ENCODE results near the gene OPTC. TPM values are rescaled to one million over a fixed set of nuclear protein-coding genes. Genes with fewer than 3 reads are reported as not detected.

OPTC gene
- total RNA-seq, 1 donor from 2014 or later: 0.36 TPM

GRCh38 chr1:203453616-203454015 is 40.3 kb upstream of the OPTC start:
- peaks cover 64% of the 10 kb centered on the region for H3K4me1 Mint-ChIP-seq (ENCODE audit: unreplicated experiment)
- no peak for TF ChIP-seq CTCF (IDR thresholded peaks at IDR 0.05; ENCODE audit: unreplicated experiment)
- H3K27me3 Mint-ChIP-seq (ENCODE audit: unreplicated experiment): peaks cover 6% of the 10 kb centered on the region

GRCh38 chr1:203454986-203455471 is 38.9 kb upstream of the OPTC start:
- Mint-ChIP-seq H3K4me3 (ENCODE audit: unreplicated experiment) (no peak overlapping the region), H3K9me3 (ENCODE audit: unreplicated experiment) (no peaks in the 10 kb centered on the region), H3K36me3 (ENCODE audit: low read depth, unreplicated experiment) (no peaks in the 10 kb centered on the region), H3K27ac (ENCODE audit: unreplicated experiment) (no peak overlapping the region), H3K27me3 (ENCODE audit: unreplicated experiment) (peaks cover 6% of the 10 kb centered on the region), H3K4me1 (ENCODE audit: unreplicated experiment) (peaks cover 54% of the 10 kb centered on the region)
- TF ChIP-seq CTCF (IDR thresholded peaks at IDR 0.05; ENCODE audit: unreplicated experiment): no peak
- DNase-seq (ENCODE audit: low spot score): no peak

More at GRCh38 chr1:203453616-203454015, 40.3 kb upstream of the OPTC start:
- Mint-ChIP-seq H3K4me3 (ENCODE audit: unreplicated experiment) (no peak overlapping the region), H3K27ac (ENCODE audit: unreplicated experiment) (no peak overlapping the region), H3K9me3 (ENCODE audit: unreplicated experiment) (no peaks in the 10 kb centered on the region), H3K36me3 (ENCODE audit: low read depth, unreplicated experiment) (no peaks in the 10 kb centered on the region)
- DNase-seq (ENCODE audit: low spot score): no peak

DNA sequence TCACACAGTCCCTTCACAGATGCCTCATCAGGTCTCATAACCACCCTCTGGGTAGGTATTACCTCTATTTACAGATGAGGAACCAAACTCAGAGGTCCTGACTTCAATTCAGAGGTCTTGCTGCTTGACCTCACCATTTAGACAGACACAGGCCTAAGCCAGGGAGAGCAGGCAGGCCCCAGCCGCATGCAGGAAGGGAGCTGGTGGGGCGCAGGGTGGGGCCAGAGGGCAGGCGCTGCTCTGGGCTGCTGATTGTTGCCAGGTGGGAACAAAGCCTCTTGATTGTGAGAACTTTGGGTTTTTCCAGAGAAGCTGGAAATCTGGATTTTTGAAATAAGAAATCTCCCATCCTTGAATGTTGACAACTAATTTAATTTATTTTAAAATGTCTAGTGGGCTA is 38.2 kb upstream of the OPTC start:
- Mint-ChIP-seq H3K27ac (ENCODE audit: unreplicated experiment) (no peak overlapping the region), H3K4me3 (ENCODE audit: unreplicated experiment) (no peak overlapping the region), H3K36me3 (ENCODE audit: low read depth, unreplicated experiment) (no peaks in the 10 kb centered on the region), H3K9me3 (ENCODE audit: unreplicated experiment) (no peaks in the 10 kb centered on the region), H3K27me3 (ENCODE audit: unreplicated experiment) (peaks cover 3% of the 10 kb centered on the region), H3K4me1 (ENCODE audit: unreplicated experiment) (peaks cover 49% of the 10 kb centered on the region)
- no peak for TF ChIP-seq CTCF (IDR thresholded peaks at IDR 0.05; ENCODE audit: unreplicated experiment)
- DNase-seq (ENCODE audit: low spot score): no peak

DNA sequence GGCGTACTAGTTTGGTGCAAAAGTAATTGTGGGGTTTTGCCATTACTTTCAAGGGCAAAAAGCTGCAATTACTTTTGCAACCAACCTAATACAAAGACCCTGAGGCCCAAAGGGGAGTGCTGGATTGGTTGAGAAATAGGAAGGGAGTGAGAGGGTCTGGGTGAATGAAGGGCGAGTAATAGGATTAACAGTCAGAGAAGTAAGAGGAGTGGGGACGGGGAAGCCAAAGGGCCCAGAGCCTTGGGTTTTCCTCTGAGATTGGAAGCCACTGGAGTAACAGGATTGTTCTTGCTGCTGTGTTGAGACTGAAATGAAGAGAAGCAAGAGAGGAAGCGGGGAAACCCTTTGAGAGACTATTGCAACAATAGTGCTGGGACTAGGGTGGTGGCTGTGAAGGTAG is 37.4 kb upstream of the OPTC start:
- Mint-ChIP-seq H3K9me3 (ENCODE audit: unreplicated experiment) (no peaks in the 10 kb centered on the region), H3K4me3 (ENCODE audit: unreplicated experiment) (no peak overlapping the region), H3K27ac (ENCODE audit: unreplicated experiment) (peak overlapping the region; percentile 25), H3K36me3 (ENCODE audit: low read depth, unreplicated experiment) (no peaks in the 10 kb centered on the region), H3K4me1 (ENCODE audit: unreplicated experiment) (peaks cover 43% of the 10 kb centered on the region), H3K27me3 (ENCODE audit: unreplicated experiment) (no peaks in the 10 kb centered on the region)
- TF ChIP-seq CTCF (IDR thresholded peaks at IDR 0.05; ENCODE audit: unreplicated experiment): no peak
- DNase-seq (ENCODE audit: low spot score): no peak

- no peak for DNase-seq (ENCODE audit: low spot score)
- Mint-ChIP-seq H3K36me3 (ENCODE audit: low read depth, unreplicated experiment) (no peaks in the 10 kb centered on the region), H3K4me3 (ENCODE audit: unreplicated experiment) (no peak overlapping the region), H3K9me3 (ENCODE audit: unreplicated experiment) (no peaks in the 10 kb centered on the region), H3K4me1 (ENCODE audit: unreplicated experiment) (peaks cover 33% of the 10 kb centered on the region), H3K27ac (ENCODE audit: unreplicated experiment) (no peak overlapping the region), H3K27me3 (ENCODE audit: unreplicated experiment) (no peaks in the 10 kb centered on the region)
- TF ChIP-seq CTCF (IDR thresholded peaks at IDR 0.05; ENCODE audit: unreplicated experiment): no peak
Observed at GRCh38 chr1:203458078-203458477, 35.9 kb upstream of the OPTC start.
